GM12878 (cell line): ENCODE measurements around the gene GSE1. TPM values are rescaled to one million over a fixed set of nuclear protein-coding genes. Genes with fewer than 3 reads are reported as not detected.

Experiments
- ATAC-seq: fragments of 200-7000 bp; cut with Tn5 transposase; 3 replicates; pipeline ENCODE4 v1.9.1; 2020; ENCODE audit warnings: mild to moderate bottlenecking, moderate library complexity
- BruUV-seq: library from RNA; stranded (reverse); fragments of 400-500 nt; replicated peaks from 2 replicates; lab custom pipeline; 2021; lab: Mats Ljungman, UMichigan
- CTCF ChIA-PET: fragments of 300-600 bp; sonication (Branson Sonifier 250); formaldehyde crosslinking; extraction: SDS; loops from one replicate; lab custom pipeline; 2021; ENCODE audit warnings: inconsistent platforms; lab: Yijun Ruan, JAX
- POLR2A ChIA-PET: fragments of 350-600 bp; formaldehyde crosslinking; extraction: SDS; loops from one replicate; lab custom pipeline; 2021; ENCODE audit warnings: inconsistent platforms; lab: Charles Lee
- RAD21 ChIA-PET: fragments of 300-600 bp; sonication (Branson Sonifier 250); formaldehyde crosslinking; loops from one replicate; lab custom pipeline; 2023; ENCODE audit warnings: antibody characterized with exemption; ENCODE audit not compliant: unreplicated experiment; lab: Charles Lee
- SMC1A ChIA-PET: fragments of 300-600 bp; sonication (Branson Sonifier 250); formaldehyde crosslinking; loops from one replicate; lab custom pipeline; 2023; ENCODE audit not compliant: unreplicated experiment, uncharacterized antibody; lab: Charles Lee
- DNase-seq: peaks from one replicate; pipeline ENCODE4 v3.0.0-alpha.2; 2011; ENCODE audit warnings: low read depth, low spot score
- FAIRE-seq: peaks from 3 replicates; lab custom pipeline; 2011; peaks lifted over from hg19 to GRCh38; lab: Jason Lieb, UNC
- H2AFZ ChIP-seq: 2 replicates; pipeline ENCODE4 v1.6.0; 2011; ENCODE audit warnings: low read depth, low read length, control low read depth; ENCODE audit not compliant: control insufficient read depth
- H3K27ac ChIP-seq: 2 replicates; pipeline ENCODE4 v1.5.1; 2011; ENCODE audit warnings: control low read depth; ENCODE audit not compliant: control insufficient read depth, insufficient read depth
- H3K27me3 ChIP-seq, 2 experiments: replicated peaks in 1 of 2; 2 replicates each; pipeline versions ENCODE4 v1.6.0 to v1.6.1; 2011; ENCODE audit warnings: low read length in 1 of 2; ENCODE audit not compliant: control insufficient read depth in 2 of 2, insufficient read depth in 2 of 2
- H3K36me3 ChIP-seq, 2 experiments: 2 replicates each; pipeline ENCODE4 v1.5.1; 2011; ENCODE audit warnings: low read length in 1 of 2; ENCODE audit not compliant: control insufficient read depth in 2 of 2, insufficient read depth in 2 of 2
- H3K4me1 ChIP-seq: 2 replicates; pipeline ENCODE4 v1.6.1; 2011; ENCODE audit warnings: mild to moderate bottlenecking, low read length, moderate library complexity, mixed read lengths; ENCODE audit not compliant: control insufficient read depth, insufficient read depth
- H3K4me2 ChIP-seq: 2 replicates; pipeline ENCODE4 v1.6.0; 2011; ENCODE audit warnings: control low read depth; ENCODE audit not compliant: control insufficient read depth, insufficient read depth
- H3K4me3 ChIP-seq: fragments of 200-600 bp; sonication (generic); 2 replicates; pipeline ENCODE4 v1.5.1; 2016
- H3K79me2 ChIP-seq: 2 replicates; pipeline ENCODE4 v1.6.0; 2011; ENCODE audit warnings: low read length; ENCODE audit not compliant: control insufficient read depth, insufficient read depth
- H3K9ac ChIP-seq: 2 replicates; pipeline ENCODE4 v1.8.0; 2011; ENCODE audit warnings: low read length, control low read depth, mixed read lengths; ENCODE audit not compliant: control insufficient read depth, insufficient read depth
- H3K9me3 ChIP-seq: replicated peaks from 3 replicates; pipeline ENCODE4 v1.5.1; 2011; ENCODE audit warnings: mild to moderate bottlenecking, low read length; ENCODE audit not compliant: control insufficient read depth, insufficient read depth
- H4K20me1 ChIP-seq: 2 replicates; pipeline ENCODE4 v1.6.0; 2011; ENCODE audit not compliant: control insufficient read depth, insufficient read depth
- CBX3 ChIP-seq: fragments of 200-600 bp; sonication (generic); IDR thresholded peaks from 2 replicates; pipeline ENCODE4 v1.6.1; 2016; ENCODE audit warnings: low read depth, borderline replicate concordance
- E2F8 ChIP-seq: fragments of 450-650 bp; IDR thresholded peaks from 2 replicates; pipeline ENCODE4 v1.6.1; 2018; ENCODE audit warnings: mild to moderate bottlenecking, low read depth, moderate library complexity; ENCODE audit not compliant: partially characterized antibody
- E4F1 ChIP-seq: fragments of 450-650 bp; IDR thresholded peaks from 2 replicates; pipeline ENCODE4 v1.6.1; 2018; ENCODE audit warnings: borderline replicate concordance, mild to moderate bottlenecking; ENCODE audit not compliant: partially characterized antibody
- EED ChIP-seq: sonication (generic); IDR thresholded peaks from 2 replicates; pipeline ENCODE4 v1.6.1; 2016; ENCODE audit warnings: antibody characterized with exemption, low read depth
- EGR1 ChIP-seq, 2 experiments: IDR thresholded peaks; 1 replicate in 1 of 2; 2 replicates in 1 of 2; pipeline ENCODE4 v1.6.1; 2011 to 2012; ENCODE audit warnings: low read depth in 2 of 2, low read length in 2 of 2, borderline replicate concordance in 1 of 2, mild to moderate bottlenecking in 1 of 2, moderate library complexity in 1 of 2
- HDAC6 ChIP-seq: fragments of 200-600 bp; sonication (generic); IDR thresholded peaks from one replicate; pipeline ENCODE4 v1.8.0; 2017; ENCODE audit warnings: antibody characterized with exemption; ENCODE audit not compliant: unreplicated experiment
- IKZF2 ChIP-seq, 2 experiments: fragments of 450-650 bp; IDR thresholded peaks; 2 replicates each; pipeline ENCODE4 v1.6.1; 2017; ENCODE audit warnings: mild to moderate bottlenecking in 2 of 2, moderate library complexity in 2 of 2
- KLF5 ChIP-seq: fragments of 450-650 bp; IDR thresholded peaks from 2 replicates; pipeline ENCODE4 v1.6.1; 2014; ENCODE audit warnings: mild to moderate bottlenecking; ENCODE audit not compliant: partially characterized antibody
- MXI1 ChIP-seq: fragments of 150-350 bp; IDR thresholded peaks from 2 replicates; pipeline ENCODE4 v1.6.1; 2011; ENCODE audit warnings: low read depth, mild to moderate bottlenecking, inconsistent platforms, low read length, improper control_type of control experiment
- NRF1 ChIP-seq: conservative IDR thresholded peaks from 2 replicates; pipeline ENCODE4 v1.6.1; 2011; ENCODE audit warnings: mild to moderate bottlenecking, low read depth, low read length, improper control_type of control experiment
- POLR2A ChIP-seq: IDR thresholded peaks from 2 replicates; pipeline ENCODE4 v1.6.1; 2011; ENCODE audit warnings: low read depth, mild to moderate bottlenecking, low read length
- RELA ChIP-seq: fragments of 450-650 bp; IDR thresholded peaks from 2 replicates; pipeline ENCODE4 v1.8.0; 2014; ENCODE audit warnings: borderline replicate concordance; ENCODE audit not compliant: partially characterized antibody
- RUNX3 ChIP-seq: IDR thresholded peaks from 2 replicates; pipeline ENCODE4 v1.6.1; 2012; ENCODE audit warnings: low read length, inconsistent platforms
- SIN3A ChIP-seq: IDR thresholded peaks from 2 replicates; pipeline ENCODE4 v1.6.1; 2012; ENCODE audit warnings: low read depth, low read length, improper control_type of control experiment
- SMAD1 ChIP-seq: fragments of 450-650 bp; IDR thresholded peaks from 2 replicates; pipeline ENCODE4 v1.6.1; 2018; ENCODE audit warnings: mild to moderate bottlenecking, low read depth; ENCODE audit not compliant: partially characterized antibody
- WGBS: methylation state at CpG from one replicate; pipeline ENCODE4 v1.1.6; 2016; ENCODE audit warnings: low lambda C conversion rate; ENCODE audit not compliant: insufficient replicate concordance, insufficient coverage; ENCODE audit errors: missing lambda C conversion rate; 5-methylcytosine and 5-hydroxymethylcytosine counted together
- in situ Hi-C: fragments of 300-500 bp; cut with MboI; formaldehyde crosslinking; loops from 9 replicates; pipeline ENCODE4 v1.14.3; 2018; ENCODE audit warnings: mixed read lengths
- intact Hi-C: fragments of 100-400 bp; cut with micrococcal nuclease; formaldehyde crosslinking; loops from one replicate; pipeline ENCODE4 v1.14.2; 2022; ENCODE audit not compliant: unreplicated experiment
- polyA plus RNA-seq, 11 experiments: library from polyadenylated mRNA; depleted of rRNA in 4 of 11; unstranded in 6 of 11; stranded (reverse) in 5 of 11; fragments of >200 nt; fragmentation: Nextera tagmentation in 4 of 11; fragmentation: Illumina TruSeq in 1 of 11; extraction: Ambion mirVana in 4 of 11; extraction: Trizol in 1 of 11; gene quantifications; 1 replicate in 1 of 11; 2 replicates in 10 of 11; pipeline versions ENCODE4 v1.2.1 to v1.2.3, GENCODE V29; 2011 to 2016; ENCODE audit warnings: inconsistent platforms in 2 of 11, missing spikeins in 2 of 11, low read depth in 1 of 11
- total RNA-seq, 4 experiments: library from RNA; depleted of rRNA in 3 of 4; stranded (reverse); fragments of >200 nt in 3 of 4; fragmentation: Illumina TruSeq in 1 of 4; extraction: Trizol in 1 of 4; gene quantifications; 2 replicates each; pipeline versions ENCODE4 v1.2.1 to v1.2.3, GENCODE V29; 2013 to 2021
- TF ChIP-seq, protein P1 (sequence below): fragments of 450-650 bp; IDR thresholded peaks from 2 replicates; pipeline ENCODE4 v1.6.1; 2016; ENCODE audit warnings: mild to moderate bottlenecking
- TF ChIP-seq, protein P2 (sequence below): IDR thresholded peaks from 2 replicates; pipeline ENCODE4 v1.6.1; 2011; ENCODE audit warnings: low read depth, mild to moderate bottlenecking, low read length, moderate library complexity, borderline replicate concordance; ENCODE audit errors: extremely low read depth

The GSE1 gene
- total and polyA plus RNA-seq, 10 of the 15 experiments (the other 5 are each of a cell fraction or from before 2014, with no cell fraction given), result 4.6 to 58.7 (median 18.2) TPM

DNA sequence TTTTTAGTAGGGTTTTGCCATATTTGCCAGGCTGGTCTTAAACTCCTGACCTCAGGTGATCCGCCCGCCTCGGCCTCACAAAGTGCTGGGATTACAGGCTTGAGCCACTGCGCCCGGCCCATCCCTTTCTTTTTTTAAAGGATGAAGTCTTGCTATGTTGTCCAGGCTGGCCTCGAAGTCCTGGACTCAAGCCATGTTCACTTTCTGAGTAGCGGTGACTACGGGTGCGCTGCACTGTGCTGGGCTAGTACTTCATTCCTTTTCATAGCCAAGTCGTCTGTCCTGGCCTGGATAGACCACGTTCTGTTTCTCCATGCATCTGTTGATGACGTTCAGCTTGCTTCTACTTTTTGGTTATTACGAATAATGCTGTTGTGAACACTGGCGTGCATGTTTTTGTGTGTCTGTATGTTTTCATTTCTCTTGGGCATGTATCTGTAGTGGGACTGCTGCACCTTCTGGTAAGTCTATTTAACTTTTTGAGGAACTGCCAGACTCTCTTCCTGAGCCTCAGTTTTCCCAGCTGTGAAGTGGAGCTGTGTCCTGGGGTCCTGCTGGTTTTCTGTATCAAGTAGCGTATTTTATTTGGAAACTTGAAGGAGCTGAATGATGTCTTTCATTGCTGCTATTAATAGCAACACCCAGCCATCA, 40.0 kb upstream of the GSE1 start:
- H2AFZ ChIP-seq, result no peak overlapping the region
- H3K9me3 ChIP-seq, result no peaks in the 10 kb centered on the region
- FAIRE-seq (no peak), ATAC-seq (no peak), DNase-seq (no peak)
- H3K79me2 ChIP-seq, result peaks cover 67% of the 10 kb centered on the region
- H3K27ac ChIP-seq, result no peak overlapping the region
- ChIA-PET POLR2A (interaction anchor here (0.9 kb wide), 1 partner anchor 16 kb away, joined by 3 read pairs; no protein-coding TSS in a partner anchor), RAD21 (no interaction called here), CTCF (interaction anchor here (1.2 kb wide), 2 partner anchors 126 to 153 kb away, joined by 3 read pairs; no protein-coding TSS in a partner anchor), SMC1A (no interaction called here)
- intact Hi-C loops (no loop called here), in situ Hi-C loops (loop anchor here (25.0 kb wide), 1 partner anchor 961 kb away; the partner anchor contains the start of gene COTL1)
- WGBS, result 99% methylated on average over 15 of the region's 15 CpGs
- BruUV-seq, result no TSS peak
- H3K4me3 ChIP-seq, result no peak overlapping the region
- no peak overlapping the region for H3K9ac ChIP-seq
- H3K4me1 ChIP-seq, result peaks cover 41% of the 10 kb centered on the region
- H3K36me3 ChIP-seq, result peaks cover 0 to 5% of the 10 kb centered on the region in 2 experiments; a peak in 3 of 4 replicates
- H3K27me3 ChIP-seq, result no peaks in the 10 kb centered on the region
- peaks cover 7% of the 10 kb centered on the region for H4K20me1 ChIP-seq
- H3K4me2 ChIP-seq, result no peak overlapping the region
- TF ChIP-seq KLF5 (no peak), HDAC6 (no peak), EGR1 (IDR thresholded peaks at IDR 0.05; ENCODE audit: borderline replicate concordance in 1 of 2, low read depth in 2 of 2, low read length in 2 of 2) (no peak), EED (no peak), IKZF2 (IDR thresholded peaks at IDR 0.05) (no peak), SIN3A (no peak), RELA (no peak), E2F8 (no peak), NRF1 (no peak), SMAD1 (no peak), CBX3 (no peak), RUNX3 (no peak), E4F1 (no peak), MXI1 (no peak), POLR2A (no peak)
- TF ChIP-seq, protein P1, sequence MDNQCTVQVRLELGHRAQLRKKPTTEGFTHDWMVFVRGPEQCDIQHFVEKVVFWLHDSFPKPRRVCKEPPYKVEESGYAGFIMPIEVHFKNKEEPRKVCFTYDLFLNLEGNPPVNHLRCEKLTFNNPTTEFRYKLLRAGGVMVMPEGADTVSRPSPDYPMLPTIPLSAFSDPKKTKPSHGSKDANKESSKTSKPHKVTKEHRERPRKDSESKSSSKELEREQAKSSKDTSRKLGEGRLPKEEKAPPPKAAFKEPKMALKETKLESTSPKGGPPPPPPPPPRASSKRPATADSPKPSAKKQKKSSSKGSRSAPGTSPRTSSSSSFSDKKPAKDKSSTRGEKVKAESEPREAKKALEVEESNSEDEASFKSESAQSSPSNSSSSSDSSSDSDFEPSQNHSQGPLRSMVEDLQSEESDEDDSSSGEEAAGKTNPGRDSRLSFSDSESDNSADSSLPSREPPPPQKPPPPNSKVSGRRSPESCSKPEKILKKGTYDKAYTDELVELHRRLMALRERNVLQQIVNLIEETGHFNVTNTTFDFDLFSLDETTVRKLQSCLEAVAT, result no peak
- TF ChIP-seq, protein P2, sequence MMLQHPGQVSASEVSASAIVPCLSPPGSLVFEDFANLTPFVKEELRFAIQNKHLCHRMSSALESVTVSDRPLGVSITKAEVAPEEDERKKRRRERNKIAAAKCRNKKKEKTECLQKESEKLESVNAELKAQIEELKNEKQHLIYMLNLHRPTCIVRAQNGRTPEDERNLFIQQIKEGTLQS, result no peak
